Lung (tissue), 12 donors: Measurements from ENCODE around the gene RGS3. TPM values are rescaled to one million over a fixed set of nuclear protein-coding genes. Genes with fewer than 3 reads are reported as not detected.

Experiments
- ATAC-seq: fragments of 200-7000 bp; cut with Tn5 transposase; one replicate; pipeline ENCODE4 v1.9.1; 2020; ENCODE audit warnings: moderate number of reproducible peaks; ENCODE audit not compliant: insufficient read depth, low FRiP score
- DNase-seq, 3 donors: peaks; one replicate each; pipeline ENCODE4 v3.0.0-alpha.2; 2013 to 2017
- H3K27ac ChIP-seq, 2 donors: one replicate each; pipeline ENCODE4 v1.5.1; 2013; ENCODE audit warnings: mild to moderate bottlenecking in 2 of 2, moderate library complexity in 2 of 2, control low read depth in 1 of 2, inconsistent platforms in 1 of 2, low read depth in 1 of 2, low read length in 1 of 2
- H3K27me3 ChIP-seq, 3 donors: one replicate each; pipeline ENCODE4 v1.5.1; 2013; ENCODE audit warnings: low read length in 2 of 3; ENCODE audit not compliant: control insufficient read depth in 3 of 3, insufficient read depth in 3 of 3
- H3K36me3 ChIP-seq, 4 donors: one replicate each; pipeline ENCODE4 v1.5.1; 2013; ENCODE audit warnings: low read length in 4 of 4, mild to moderate bottlenecking in 1 of 4, moderate library complexity in 1 of 4; ENCODE audit not compliant: control insufficient read depth in 4 of 4, insufficient read depth in 4 of 4
- H3K4me1 ChIP-seq, 5 donors: one replicate each; pipeline ENCODE4 v1.5.1; 2013; ENCODE audit warnings: low read length in 5 of 5, mild to moderate bottlenecking in 2 of 5, moderate library complexity in 1 of 5; ENCODE audit not compliant: control insufficient read depth in 5 of 5, insufficient read depth in 5 of 5
- H3K4me3 ChIP-seq: one replicate; pipeline ENCODE4 v1.5.1; 2013; ENCODE audit warnings: mild to moderate bottlenecking, control low read depth, moderate library complexity
- H3K9ac ChIP-seq, 2 donors: one replicate each; pipeline ENCODE4 v1.5.1; 2013; ENCODE audit warnings: low read length in 2 of 2, control low read depth in 1 of 2; ENCODE audit not compliant: insufficient read depth in 1 of 2
- H3K9me3 ChIP-seq, 4 donors: one replicate each; pipeline ENCODE4 v1.5.1; 2013; ENCODE audit warnings: low read length in 3 of 4, mild to moderate bottlenecking in 1 of 4, moderate library complexity in 1 of 4; ENCODE audit not compliant: control insufficient read depth in 4 of 4, insufficient read depth in 3 of 4
- WGBS, 2 donors: extraction: QIAGEN DNeasy Blood & Tissue Kit; methylation state at CpG; one replicate each; pipeline ENCODE4 v1.1.7; 2013; 5-methylcytosine and 5-hydroxymethylcytosine counted together
- polyA plus RNA-seq, 2 donors: library from polyadenylated mRNA; stranded (reverse); fragments of 200-250 nt; gene quantifications; one replicate each; pipeline ENCODE4 v1.2.1, GENCODE V29; 2013
- total RNA-seq, 2 donors: library from RNA; depleted of rRNA in 1 of 2; stranded (reverse); fragments of >200 nt in 1 of 2; gene quantifications; one replicate each; pipeline ENCODE4 v1.2.1, GENCODE V29; 2014 to 2021
- TF ChIP-seq, protein P1 (sequence below): IDR thresholded peaks from 2 replicates; pipeline ENCODE4 v1.5.1; 2012; ENCODE audit warnings: mild to moderate bottlenecking; ENCODE audit errors: control extremely low read depth, extremely low read depth
- donor health status: control.
- donor health status: control.
- donor health status: Bipolar disorder and iron deficiency.
- donor health status: healthy.
- donor health status: DM: yes; HTN: yes; CAD: no.

The RGS3 gene
- total and polyA plus RNA-seq, 4 donors, result 43.0 to 91.8 (median 73.9) TPM

DNA sequence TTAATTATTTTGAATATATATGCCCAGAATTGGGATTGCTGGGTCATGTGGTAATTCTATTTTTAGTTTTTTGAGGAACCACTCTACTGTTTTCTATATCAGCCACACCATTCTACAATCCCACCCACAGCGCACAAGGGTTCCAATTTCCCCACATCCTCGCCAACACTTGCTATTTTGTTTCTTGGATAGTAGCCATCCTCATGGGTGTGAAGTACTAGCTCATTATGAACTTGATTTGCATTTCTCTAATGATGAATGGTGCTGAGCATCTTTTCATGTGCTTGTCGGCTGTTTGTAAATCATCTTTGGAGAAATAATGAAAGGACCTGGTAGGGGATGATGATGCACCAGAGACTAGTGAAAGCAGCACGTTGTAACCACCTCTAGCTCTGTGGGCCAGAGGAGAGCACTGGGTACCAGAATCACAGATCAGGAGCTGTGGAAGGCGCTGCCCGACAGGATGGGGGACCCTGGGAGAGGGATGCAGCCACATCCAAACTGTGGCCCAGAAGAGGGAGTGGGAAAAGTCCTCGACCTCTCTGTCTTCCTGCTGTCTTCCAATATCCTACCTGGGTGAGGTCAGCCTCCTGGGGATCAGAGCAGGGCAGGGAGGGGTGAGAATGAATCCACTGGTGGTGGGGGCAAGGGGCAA is 155.4 kb downstream of the RGS3 start:
- 84% methylated on average over 7 of the region's 7 CpGs for WGBS, 2 donors
- no peaks in the 10 kb centered on the region for H3K27me3 ChIP-seq
- peak in 1 of 3 donors; percentile 8 for DNase-seq
- TF ChIP-seq, protein P1, sequence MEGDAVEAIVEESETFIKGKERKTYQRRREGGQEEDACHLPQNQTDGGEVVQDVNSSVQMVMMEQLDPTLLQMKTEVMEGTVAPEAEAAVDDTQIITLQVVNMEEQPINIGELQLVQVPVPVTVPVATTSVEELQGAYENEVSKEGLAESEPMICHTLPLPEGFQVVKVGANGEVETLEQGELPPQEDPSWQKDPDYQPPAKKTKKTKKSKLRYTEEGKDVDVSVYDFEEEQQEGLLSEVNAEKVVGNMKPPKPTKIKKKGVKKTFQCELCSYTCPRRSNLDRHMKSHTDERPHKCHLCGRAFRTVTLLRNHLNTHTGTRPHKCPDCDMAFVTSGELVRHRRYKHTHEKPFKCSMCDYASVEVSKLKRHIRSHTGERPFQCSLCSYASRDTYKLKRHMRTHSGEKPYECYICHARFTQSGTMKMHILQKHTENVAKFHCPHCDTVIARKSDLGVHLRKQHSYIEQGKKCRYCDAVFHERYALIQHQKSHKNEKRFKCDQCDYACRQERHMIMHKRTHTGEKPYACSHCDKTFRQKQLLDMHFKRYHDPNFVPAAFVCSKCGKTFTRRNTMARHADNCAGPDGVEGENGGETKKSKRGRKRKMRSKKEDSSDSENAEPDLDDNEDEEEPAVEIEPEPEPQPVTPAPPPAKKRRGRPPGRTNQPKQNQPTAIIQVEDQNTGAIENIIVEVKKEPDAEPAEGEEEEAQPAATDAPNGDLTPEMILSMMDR, result no peak
- H3K9me3 ChIP-seq, result no peaks in the 10 kb centered on the region
- H3K9ac ChIP-seq, result no peak overlapping the region
- no peaks in the 10 kb centered on the region for H3K36me3 ChIP-seq
- peaks cover 22 to 60% (median 34%) of the 10 kb centered on the region in 5 donors for H3K4me1 ChIP-seq
- no peak for ATAC-seq
- H3K27ac ChIP-seq, result no peak overlapping the region
- H3K4me3 ChIP-seq, result no peak overlapping the region

DNA sequence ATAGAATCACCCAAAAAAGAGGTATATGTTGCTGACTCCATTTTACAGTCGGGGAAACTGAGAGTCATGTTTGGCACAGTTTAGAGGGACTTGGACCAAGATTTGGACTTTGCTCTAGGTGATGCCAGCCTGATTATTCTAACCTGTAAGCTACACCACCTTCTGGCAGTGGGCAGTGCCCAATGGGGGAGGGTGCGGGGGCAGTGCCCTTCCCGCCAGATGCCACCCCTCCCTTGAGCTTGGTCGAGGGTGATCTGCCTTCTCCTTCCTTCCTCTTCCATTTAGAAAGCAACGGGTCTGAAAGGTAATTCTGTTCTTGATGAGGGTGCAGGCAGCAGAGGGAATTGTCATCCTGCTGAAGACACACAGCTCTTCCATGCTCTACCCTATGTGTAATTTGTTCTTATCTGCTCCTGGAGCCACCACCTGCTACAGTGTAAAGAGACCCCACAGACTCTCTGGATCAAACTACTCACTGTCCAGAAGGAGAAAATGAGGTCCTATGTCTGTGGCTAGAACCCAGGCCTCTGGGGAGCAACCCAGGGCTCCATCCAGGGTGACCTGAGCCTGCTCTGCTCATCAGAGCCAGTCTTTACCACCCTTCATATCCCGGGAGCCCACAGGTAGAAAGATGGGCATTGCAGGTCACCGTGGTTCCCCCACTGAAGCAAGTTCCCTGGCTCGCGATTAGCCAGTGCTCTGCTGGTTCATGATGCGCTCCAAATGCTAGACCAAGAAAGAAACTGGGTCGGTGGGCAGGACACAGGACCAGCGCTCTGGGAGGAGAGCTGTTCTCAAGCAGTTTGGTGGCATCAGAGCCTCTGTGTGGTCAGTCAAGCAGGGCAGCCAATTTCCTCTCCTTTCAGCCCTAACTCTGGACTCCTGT is 156.2 kb downstream of the RGS3 start:
- peak in 1 of 3 donors; percentile 7 for DNase-seq
- no peaks in the 10 kb centered on the region for H3K9me3 ChIP-seq
- H3K36me3 ChIP-seq, result no peaks in the 10 kb centered on the region
- H3K4me1 ChIP-seq, result peaks cover 22 to 53% (median 27%) of the 10 kb centered on the region in 5 donors
- peak overlapping the region in 1 of 2 donors; percentile 35 for H3K9ac ChIP-seq
- H3K4me3 ChIP-seq, result no peak overlapping the region
- no peak for ATAC-seq
- peak overlapping the region; percentile 58 to 82 for H3K27ac ChIP-seq
- TF ChIP-seq, protein P1, result no peak
- 62 to 63% methylated on average over 12 of the region's 12 CpGs for WGBS, 2 donors
- H3K27me3 ChIP-seq, result no peaks in the 10 kb centered on the region

DNA sequence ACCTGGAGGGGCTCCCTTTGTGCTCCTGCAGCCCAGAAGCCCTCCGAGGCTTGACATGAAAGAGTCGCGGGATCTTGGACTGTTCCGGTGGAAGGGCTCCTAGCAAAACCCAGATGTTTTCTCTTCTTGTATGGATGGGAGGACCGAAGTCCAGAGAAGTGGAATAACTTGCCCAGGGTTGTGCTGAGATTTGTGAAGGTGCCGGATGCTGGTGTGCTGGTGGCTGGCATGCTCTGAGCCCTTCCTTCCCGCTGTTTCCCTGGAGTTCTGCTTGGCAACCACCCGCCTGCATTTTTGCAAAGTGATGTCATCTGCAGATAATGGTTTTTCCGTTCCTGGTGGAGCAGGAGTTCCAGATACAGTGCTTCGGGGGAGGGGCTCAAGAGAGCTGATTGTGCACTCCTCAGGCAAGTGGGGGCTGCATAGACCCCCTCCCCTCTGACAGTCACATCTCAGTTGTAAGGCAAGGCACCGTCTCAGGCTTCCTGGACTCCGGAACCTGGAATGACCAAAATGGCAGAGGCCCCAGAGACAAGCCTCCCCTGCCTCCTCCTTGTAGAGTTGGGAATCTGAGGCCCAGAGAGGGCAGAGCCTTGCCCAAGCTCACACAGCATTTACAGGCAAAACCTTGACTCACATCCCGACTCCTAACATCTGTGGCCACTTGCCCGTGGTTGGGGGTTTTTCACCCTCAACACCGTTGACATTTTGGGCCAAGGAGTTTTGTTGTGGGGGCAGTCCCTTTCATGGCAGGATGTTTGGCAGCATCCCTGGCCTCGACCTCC is 157.0 kb downstream of the RGS3 start:
- DNase-seq (peak; percentile 91 to 95 (median 94)), ATAC-seq (peak; percentile 63)
- Histone ChIP-seq H3K36me3 (no peaks in the 10 kb centered on the region), H3K9ac (peak overlapping the region; percentile 59 to 66), H3K9me3 (no peaks in the 10 kb centered on the region), H3K27me3 (no peaks in the 10 kb centered on the region), H3K4me1 (peaks cover 22 to 48% (median 27%) of the 10 kb centered on the region in 5 donors), H3K4me3 (no peak overlapping the region), H3K27ac (peak overlapping the region; percentile 68 to 82)
- TF ChIP-seq, protein P1, result no peak
- WGBS, 2 donors, result 36 to 62% methylated on average over 16 of the region's 16 CpGs
